Loucy (cell line): Measurements from ENCODE around the gene MAP3K5.

Experiments
- CTCF ChIP-seq: fragments of 200-600 bp; sonication (generic); conservative IDR thresholded peaks from 2 replicates; pipeline ENCODE4 v1.5.1; 2014; ENCODE audit warnings: mild to moderate bottlenecking, antibody characterized with exemption, low read length
- EZH2phosphoT487 ChIP-seq: fragments of 200-600 bp; IDR thresholded peaks from 2 replicates; pipeline ENCODE4 v1.6.1; 2018; ENCODE audit warnings: antibody characterized with exemption, mild to moderate bottlenecking, moderate library complexity, borderline replicate concordance

- no peak for TF ChIP-seq CTCF
- TF ChIP-seq EZH2phosphoT487, result no peak
These were observed 282.0 kb downstream of the MAP3K5 start for GRCh38 chr6:136510299-136510698.
